Activated CD4-positive, alpha-beta T cell treated with anti-CD3 and anti-CD28 coated beads, Interleukin-2, amount 10 ng/mL, durations not matched to agents 7 days and 5 days (primary cell): ENCODE measurements around the gene KANTR. TPM values are rescaled to one million over a fixed set of nuclear protein-coding genes. Genes with fewer than 3 reads are reported as not detected.
A peak's percentile ranks its signal among the peaks of the same experiment; 100 is the strongest.

Source experiments
- CTCF ChIA-PET: fragments of 350-600 bp; sonication (Branson Sonifier 250); formaldehyde crosslinking; loops from one replicate; lab custom pipeline; 2021; ENCODE audit warnings: antibody characterized with exemption; lab: Charles Lee
- POLR2A ChIA-PET: fragments of 350-600 bp; sonication (Branson Sonifier 250); formaldehyde crosslinking; loops from one replicate; lab custom pipeline; 2021; ENCODE audit warnings: antibody characterized with exemption; lab: Charles Lee
- DNase-seq: peaks from one replicate; pipeline ENCODE4 v3.0.0-alpha.2; 2020
- H3K27ac Mint-ChIP-seq: one replicate; pipeline ENCODE4 v1.8.0; 2021; ENCODE audit warnings: mild to moderate bottlenecking, moderate library complexity, mixed read lengths
- H3K27me3 Mint-ChIP-seq: one replicate; pipeline ENCODE4 v1.8.0; 2021; ENCODE audit warnings: mixed read lengths
- H3K36me3 Mint-ChIP-seq: one replicate; pipeline ENCODE4 v1.8.0; 2021; ENCODE audit warnings: low read depth, mixed read lengths
- H3K4me1 Mint-ChIP-seq: one replicate; pipeline ENCODE4 v1.8.0; 2021; ENCODE audit warnings: mixed read lengths
- H3K4me3 Mint-ChIP-seq: one replicate; pipeline ENCODE4 v1.8.0; 2021; ENCODE audit warnings: mild to moderate bottlenecking, moderate library complexity, mixed read lengths
- H3K9me3 Mint-ChIP-seq: one replicate; pipeline ENCODE4 v1.8.0; 2021; ENCODE audit warnings: mixed read lengths
- total RNA-seq, 2 experiments: library from RNA; stranded (reverse); gene quantifications; one replicate each; pipeline ENCODE4 v1.2.3, GENCODE V29; 2021

The KANTR gene, protein sequence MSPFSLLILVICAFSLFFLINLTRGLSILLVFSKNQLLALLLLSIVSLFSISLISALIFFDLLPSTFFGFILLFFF
- total RNA-seq: 10 to 100 TPM in 1 of 2 experiments, 1 to 10 TPM in 1; 9.7 to 10.5 TPM

DNA sequence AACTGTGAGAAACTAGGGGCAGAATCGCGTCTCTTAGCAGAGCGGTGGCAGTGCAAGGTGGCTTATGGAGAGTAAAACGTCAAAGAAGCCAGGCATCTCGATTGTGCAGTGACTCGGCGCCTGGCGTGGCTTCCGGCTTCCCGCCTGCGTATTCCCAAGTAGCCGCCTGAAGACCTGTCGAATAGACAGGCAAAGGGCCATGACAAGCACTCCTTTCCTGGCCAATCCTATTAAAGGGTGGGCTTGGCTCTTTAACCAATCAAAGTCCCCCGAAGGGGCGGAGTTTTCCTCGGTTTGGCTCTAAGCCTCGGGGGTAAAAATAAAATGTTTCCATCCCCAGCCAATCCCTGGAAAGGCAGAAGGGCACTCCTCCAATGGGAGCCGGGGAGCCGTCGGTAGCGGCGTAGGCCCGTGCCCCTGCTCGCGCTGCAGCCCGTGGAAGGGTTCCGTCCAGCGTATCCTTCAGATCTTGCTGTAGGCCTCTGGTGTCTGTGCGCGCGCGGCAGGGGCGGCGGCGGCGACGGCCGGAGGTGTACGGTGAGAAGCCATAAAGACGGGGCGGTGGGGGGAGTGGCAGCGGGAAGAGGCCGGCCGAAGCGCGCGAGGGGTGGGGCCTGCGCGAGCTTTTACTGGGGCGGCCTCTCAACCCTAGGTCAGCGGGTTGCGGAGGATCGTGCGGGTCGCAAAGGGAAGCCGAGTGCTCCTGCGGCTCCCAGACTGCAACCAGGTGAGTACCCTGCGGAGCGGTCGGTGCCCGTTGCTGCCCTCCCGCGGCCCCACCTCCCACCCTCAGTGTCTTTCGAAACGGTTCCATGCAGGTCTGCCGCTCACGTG is at the start of gene KANTR:
Gene KANTR (plus strand): TSS at position 395 of the 834 bp plus-strand sequence. CDS start 30,131 bp downstream, outside the sequence.
- no peaks in the 10 kb centered on the region for H3K27me3 Mint-ChIP-seq
- peak within 1 kb of the TSS; percentile 88 for H3K4me3 Mint-ChIP-seq
- ChIA-PET POLR2A (no interaction called here), CTCF (no interaction called here)
- H3K36me3 Mint-ChIP-seq: peaks cover 3% of the 10 kb centered on the region
- no peaks in the 10 kb centered on the region for H3K9me3 Mint-ChIP-seq
- DNase-seq: peak; percentile 87
- H3K27ac Mint-ChIP-seq: peak within 1 kb of the TSS; percentile 92
- peaks cover 24% of the 10 kb centered on the region for H3K4me1 Mint-ChIP-seq

DNA sequence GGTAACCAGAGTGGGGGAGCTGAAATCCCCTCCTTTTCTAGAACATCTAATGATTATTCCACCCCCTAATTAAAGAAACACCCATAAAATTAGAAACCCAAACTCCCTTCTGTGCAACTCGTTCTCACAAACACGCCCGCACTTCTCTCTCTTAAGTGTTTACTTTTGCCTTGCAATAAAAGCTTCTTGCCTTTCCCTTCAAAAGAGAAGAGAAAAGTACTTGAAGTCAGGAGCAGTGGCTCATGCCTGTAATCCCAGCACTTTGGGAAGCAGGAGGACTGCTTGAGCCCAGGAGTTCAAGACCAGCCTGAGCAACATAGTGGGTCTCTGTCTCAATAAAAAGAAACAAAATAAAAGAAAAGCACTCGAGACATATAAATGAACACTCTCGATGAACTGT is 48.9 kb upstream of the KANTR start:
- DNase-seq: no peak
- CTCF ChIA-PET: no interaction called here
- H3K27me3 Mint-ChIP-seq: peaks cover 10% of the 10 kb centered on the region

DNA sequence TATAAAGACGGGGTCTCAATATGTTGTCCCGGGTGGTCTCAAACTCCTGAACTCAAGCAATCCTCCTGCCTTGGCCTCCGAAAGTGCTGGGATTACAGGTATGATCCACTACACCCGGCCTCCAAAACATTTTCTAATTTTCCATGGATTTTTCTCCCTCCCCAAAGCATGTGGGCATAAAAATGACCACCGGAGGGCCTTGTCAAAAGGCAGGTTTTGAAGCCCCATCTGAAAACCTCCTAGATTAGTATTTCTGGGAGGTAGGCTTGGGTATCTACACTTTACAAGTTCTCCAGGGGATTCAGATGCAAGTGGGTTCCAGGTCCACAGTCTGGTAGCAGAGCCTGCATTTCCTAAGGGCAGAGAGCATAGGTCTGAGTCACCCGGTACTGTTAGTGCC is 46.7 kb upstream of the KANTR start:
- ChIA-PET POLR2A (no interaction called here), CTCF (no interaction called here)
- Mint-ChIP-seq H3K27me3 (peaks cover 6% of the 10 kb centered on the region), H3K27ac (no peak overlapping the region), H3K9me3 (no peaks in the 10 kb centered on the region), H3K36me3 (no peaks in the 10 kb centered on the region), H3K4me3 (no peak overlapping the region), H3K4me1 (no peaks in the 10 kb centered on the region)
- DNase-seq: no peak

More for the DNA sequence above, 48.9 kb upstream of the KANTR start:
- POLR2A ChIA-PET: no interaction called here
- H3K27ac Mint-ChIP-seq: no peak overlapping the region
- no peaks in the 10 kb centered on the region for H3K36me3 Mint-ChIP-seq
- H3K4me3 Mint-ChIP-seq: no peak overlapping the region
- H3K4me1 Mint-ChIP-seq: no peaks in the 10 kb centered on the region
- no peaks in the 10 kb centered on the region for H3K9me3 Mint-ChIP-seq

DNA sequence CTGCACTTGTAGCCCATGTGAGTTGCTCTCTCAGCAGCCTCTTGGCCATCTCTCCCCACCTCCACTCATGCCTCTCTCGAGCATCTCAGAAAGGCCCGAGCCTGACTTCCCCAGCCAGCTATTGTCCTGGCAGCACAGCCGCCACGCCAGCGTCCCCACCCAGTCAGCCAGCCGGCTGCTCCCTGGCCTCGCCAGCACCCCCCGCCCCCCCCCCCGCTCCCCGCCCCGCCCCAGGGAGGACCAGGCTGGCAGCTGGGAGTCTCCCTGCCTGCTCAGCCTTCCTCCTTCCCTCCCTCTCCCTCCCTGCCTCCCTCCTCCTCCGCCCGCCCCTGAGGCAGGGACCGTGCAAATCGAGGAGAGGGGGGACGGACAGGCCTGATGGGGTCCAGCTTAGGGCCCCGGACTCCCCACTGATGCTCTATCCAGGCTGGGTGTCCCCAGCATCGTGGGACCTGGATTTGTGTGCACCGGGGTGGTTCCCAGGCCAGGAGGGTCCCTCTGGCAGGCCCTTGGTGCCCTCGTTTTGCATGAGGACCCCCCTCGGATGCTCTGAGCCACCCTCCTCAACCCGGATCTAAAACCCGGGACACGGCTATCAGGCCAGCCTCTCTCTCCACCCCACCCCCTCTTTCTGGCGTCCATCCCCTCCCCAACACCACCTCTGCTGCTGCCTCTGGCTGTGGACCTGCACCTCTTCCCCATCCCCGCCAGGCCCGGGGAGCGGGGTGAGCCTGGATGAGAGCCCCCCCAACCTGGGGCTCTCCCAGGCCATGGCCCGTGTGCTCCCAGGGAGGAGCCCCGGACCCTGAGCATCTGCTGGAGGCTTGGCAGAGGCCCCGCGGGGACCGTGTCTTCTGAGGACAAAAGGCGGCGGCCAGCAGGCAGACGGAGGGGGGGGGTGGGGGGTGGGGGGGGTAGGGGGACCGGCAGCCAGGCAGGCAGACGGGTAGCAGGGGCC is 45.5 kb upstream of the KANTR start, which contains the start of gene GPR173:
Gene GPR173 (plus strand): TSS at position 621 of the 958 bp plus-strand sequence. CDS start 27,833 bp downstream, outside the sequence.
- POLR2A ChIA-PET: no interaction called here
- Mint-ChIP-seq H3K9me3 (no peaks in the 10 kb centered on the region), H3K27me3 (peaks cover 6% of the 10 kb centered on the region), H3K4me3 (no peak within 1 kb of the TSS), H3K36me3 (no peaks in the 10 kb centered on the region), H3K27ac (no peak within 1 kb of the TSS), H3K4me1 (no peaks in the 10 kb centered on the region)
- CTCF ChIA-PET: no interaction called here
- DNase-seq: no peak

DNA sequence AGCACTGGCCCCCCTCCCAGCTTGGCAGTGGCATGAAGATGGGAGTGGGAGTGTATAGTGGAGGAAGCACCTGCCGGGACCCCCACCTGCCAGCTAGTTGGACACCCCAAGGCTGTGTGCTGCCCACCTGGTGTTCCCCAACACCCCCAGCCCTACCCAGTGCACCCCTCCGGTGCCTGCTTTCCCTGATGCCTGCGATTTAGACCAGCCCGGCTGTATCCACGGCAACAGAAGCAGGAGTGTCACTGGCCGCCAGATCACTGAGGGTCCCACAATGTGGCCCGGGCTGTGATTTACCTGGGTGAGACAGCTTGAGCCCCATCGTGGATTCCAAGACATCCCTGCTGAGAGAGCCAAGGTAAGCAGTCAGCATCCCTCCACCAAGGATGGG is 44.8 kb upstream of the KANTR start:
- H3K9me3 Mint-ChIP-seq: no peaks in the 10 kb centered on the region
- ChIA-PET CTCF (no interaction called here), POLR2A (no interaction called here)
- H3K4me1 Mint-ChIP-seq: no peaks in the 10 kb centered on the region
- peaks cover 6% of the 10 kb centered on the region for H3K27me3 Mint-ChIP-seq
- H3K36me3 Mint-ChIP-seq: no peaks in the 10 kb centered on the region
- H3K4me3 Mint-ChIP-seq: no peak overlapping the region
- DNase-seq: no peak
- H3K27ac Mint-ChIP-seq: no peak overlapping the region

DNA sequence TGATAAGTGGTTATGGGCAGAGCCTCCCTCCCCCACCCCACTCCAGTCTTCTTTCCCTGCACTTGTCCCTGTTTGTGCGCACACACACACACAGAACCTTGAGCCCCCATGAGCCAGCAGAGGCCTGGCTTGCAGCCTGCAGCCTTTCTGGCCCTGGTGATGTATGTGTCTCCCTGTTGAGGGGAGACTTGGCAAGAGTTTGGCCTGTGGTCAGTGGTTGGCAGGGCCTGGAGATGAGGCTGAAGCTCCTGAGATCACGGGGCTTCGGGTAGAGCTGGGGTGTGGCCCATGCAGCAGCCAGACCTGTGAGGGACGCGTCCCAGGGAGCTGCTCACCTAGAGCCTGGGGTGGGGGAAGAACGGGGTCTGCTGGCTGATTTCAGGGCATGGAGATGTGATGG is 43.1 kb upstream of the KANTR start:
- no peak for DNase-seq
- CTCF ChIA-PET: interaction anchor here (1.6 kb wide), 1 partner anchor 20 kb away, joined by 3 read pairs; no protein-coding TSS in a partner anchor
- no peaks in the 10 kb centered on the region for H3K9me3 Mint-ChIP-seq

DNA sequence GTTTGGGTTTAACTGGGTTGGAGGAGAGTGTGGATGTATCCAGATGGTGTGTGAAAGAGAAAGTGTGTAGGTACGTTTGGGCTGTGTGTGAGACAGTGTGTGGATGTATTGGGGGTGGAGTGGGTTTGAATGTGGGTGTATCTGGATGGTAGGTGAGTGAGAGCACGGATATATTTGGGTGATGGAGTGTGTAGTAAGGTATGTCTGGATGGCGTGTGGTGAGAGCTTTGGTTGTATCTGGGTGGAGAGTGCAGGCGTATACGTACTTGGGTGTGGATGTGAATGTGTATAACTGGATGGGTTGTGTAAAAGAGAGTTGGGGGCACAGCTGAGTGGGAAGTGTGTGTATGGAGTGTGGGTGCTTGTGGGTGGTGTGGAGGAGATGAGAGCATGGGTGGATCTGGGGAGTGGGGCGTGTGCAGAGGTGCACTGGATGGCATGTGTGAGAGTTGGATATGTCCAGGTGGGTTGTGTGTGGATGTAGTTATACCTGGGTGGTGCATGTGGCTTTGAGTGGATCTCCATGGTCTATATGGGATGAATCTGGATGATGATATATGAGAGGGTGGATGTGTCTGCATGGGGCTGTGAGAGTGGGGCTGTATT is 38.6 kb upstream of the KANTR start:
- no peak for DNase-seq
- ChIA-PET POLR2A (no interaction called here), CTCF (no interaction called here)
- H3K9me3 Mint-ChIP-seq: no peaks in the 10 kb centered on the region
- H3K4me1 Mint-ChIP-seq: no peaks in the 10 kb centered on the region
- no peaks in the 10 kb centered on the region for H3K36me3 Mint-ChIP-seq
- no peak overlapping the region for H3K27ac Mint-ChIP-seq
- H3K4me3 Mint-ChIP-seq: no peak overlapping the region
- H3K27me3 Mint-ChIP-seq: no peaks in the 10 kb centered on the region

More for the DNA sequence above, 43.1 kb upstream of the KANTR start:
- POLR2A ChIA-PET: no interaction called here
- no peak overlapping the region for H3K4me3 Mint-ChIP-seq
- peaks cover 6% of the 10 kb centered on the region for H3K27me3 Mint-ChIP-seq
- H3K36me3 Mint-ChIP-seq: no peaks in the 10 kb centered on the region
- no peak overlapping the region for H3K27ac Mint-ChIP-seq
- no peaks in the 10 kb centered on the region for H3K4me1 Mint-ChIP-seq

DNA sequence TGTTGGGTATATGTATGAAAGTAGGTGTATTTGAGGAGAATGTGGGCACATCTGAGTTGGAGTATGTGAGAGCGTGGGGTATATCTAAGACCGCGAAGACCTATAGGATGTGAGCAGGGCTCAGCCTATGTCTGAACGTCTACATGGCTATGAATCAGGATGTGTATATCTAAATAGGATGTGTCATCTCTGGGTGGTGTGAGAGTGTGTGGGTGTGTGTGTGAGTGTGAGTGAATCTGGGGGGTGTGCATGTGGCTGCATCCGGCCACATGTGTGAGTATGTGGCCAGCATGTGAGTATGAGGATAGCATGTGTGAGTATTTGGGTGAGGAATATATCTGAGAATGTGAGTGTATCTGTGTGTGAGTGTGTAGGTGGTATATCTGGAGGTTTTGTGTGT is 37.6 kb upstream of the KANTR start:
- no peak for DNase-seq
- no peak overlapping the region for H3K27ac Mint-ChIP-seq
- H3K27me3 Mint-ChIP-seq: no peaks in the 10 kb centered on the region
- H3K9me3 Mint-ChIP-seq: no peaks in the 10 kb centered on the region
- ChIA-PET CTCF (no interaction called here), POLR2A (no interaction called here)
- no peak overlapping the region for H3K4me3 Mint-ChIP-seq
- H3K36me3 Mint-ChIP-seq: no peaks in the 10 kb centered on the region
- H3K4me1 Mint-ChIP-seq: no peaks in the 10 kb centered on the region

DNA sequence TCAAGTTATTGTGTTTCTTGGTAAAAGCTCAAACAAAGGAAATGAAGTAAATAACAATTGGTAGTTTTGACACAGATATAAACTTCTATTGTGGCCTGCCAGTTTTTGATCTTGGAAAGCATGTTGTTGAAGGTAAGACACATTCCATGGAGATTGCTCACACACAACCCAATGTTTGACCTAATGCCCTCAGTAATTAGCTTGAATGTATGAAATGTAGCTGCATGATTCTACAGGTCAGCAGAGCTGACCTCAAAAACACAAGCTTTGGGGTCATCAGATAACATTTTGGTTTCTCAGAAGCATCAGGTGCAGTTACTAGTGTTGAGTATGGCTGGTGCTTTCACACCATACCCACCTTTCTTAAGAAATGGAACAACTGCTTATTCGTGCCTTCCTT is 28.8 kb upstream of the KANTR start:
- no peaks in the 10 kb centered on the region for H3K9me3 Mint-ChIP-seq
- no peak overlapping the region for H3K4me3 Mint-ChIP-seq
- no peaks in the 10 kb centered on the region for H3K36me3 Mint-ChIP-seq
- DNase-seq: no peak
- ChIA-PET POLR2A (no interaction called here), CTCF (no interaction called here)
- no peaks in the 10 kb centered on the region for H3K4me1 Mint-ChIP-seq
- H3K27me3 Mint-ChIP-seq: peaks cover 1% of the 10 kb centered on the region
- H3K27ac Mint-ChIP-seq: no peak overlapping the region

DNA sequence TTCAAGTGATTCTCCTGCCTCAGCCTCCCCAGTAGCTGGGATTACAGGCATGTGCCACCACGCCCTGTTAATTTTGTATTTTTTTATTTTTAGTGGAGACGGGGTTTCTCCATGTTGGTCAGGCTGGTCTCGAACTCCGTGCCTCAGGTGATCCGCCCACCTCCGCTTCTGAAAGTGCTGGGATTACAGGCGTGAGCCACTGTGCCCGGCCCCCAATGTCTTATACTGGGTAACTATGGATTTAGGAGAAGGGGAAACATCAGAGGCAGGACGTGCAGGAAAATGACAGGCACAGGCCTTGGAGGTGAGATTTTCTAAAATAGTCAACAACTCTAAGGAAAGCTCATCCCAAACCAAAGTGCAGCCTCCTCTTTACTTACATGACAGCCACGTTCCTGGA is 22.9 kb upstream of the KANTR start:
- peaks cover 20% of the 10 kb centered on the region for H3K4me1 Mint-ChIP-seq
- no peaks in the 10 kb centered on the region for H3K36me3 Mint-ChIP-seq
- no peak for DNase-seq
- ChIA-PET CTCF (interaction anchor here (0.9 to 1.4 kb wide), 2 partner anchors 11 to 20 kb away, joined by 3 read pairs; partner anchors contain the start of gene TSPYL2), POLR2A (no interaction called here)
- no peak overlapping the region for H3K27ac Mint-ChIP-seq
- no peak overlapping the region for H3K4me3 Mint-ChIP-seq
- H3K27me3 Mint-ChIP-seq: peaks cover 2% of the 10 kb centered on the region
- no peaks in the 10 kb centered on the region for H3K9me3 Mint-ChIP-seq

DNA sequence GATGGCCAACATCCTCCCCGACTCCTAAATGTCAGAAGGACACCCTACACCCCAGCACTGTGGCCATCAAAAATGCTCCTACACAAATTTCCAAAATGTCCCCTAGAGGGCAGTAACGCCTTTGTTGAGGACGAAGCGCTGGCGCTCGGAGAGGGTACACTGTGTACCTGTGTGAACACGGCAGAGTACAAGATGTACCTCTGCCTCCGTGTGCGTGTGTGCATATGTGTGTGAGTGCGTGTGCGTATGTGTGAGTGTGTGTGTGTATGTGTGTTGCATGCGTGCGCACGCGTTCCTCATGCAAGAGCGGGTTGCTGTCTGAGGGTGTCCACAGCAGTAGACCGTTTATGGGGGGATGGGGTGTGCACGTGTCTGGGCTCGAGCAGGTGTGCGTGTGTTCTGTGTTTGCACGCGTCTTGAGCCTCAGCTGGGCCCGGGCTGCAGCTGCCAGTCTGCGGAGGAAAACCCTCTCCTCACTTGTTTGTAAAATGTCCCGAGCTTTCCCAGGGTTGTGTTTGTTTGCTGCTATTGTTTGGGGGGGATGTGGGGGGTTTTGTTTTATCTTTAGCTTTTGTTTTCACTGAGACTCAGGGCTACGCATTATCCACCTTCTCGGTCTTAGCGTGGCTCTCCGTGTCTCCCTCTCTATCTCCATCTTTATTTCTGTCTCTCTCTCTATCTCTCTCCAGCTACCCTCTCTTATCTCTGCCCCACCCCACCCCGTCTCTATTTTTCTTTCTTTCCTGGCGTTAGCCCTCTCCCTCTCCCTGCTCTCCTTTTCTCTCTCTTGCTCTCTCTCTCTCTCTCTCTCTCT is 22.1 kb upstream of the KANTR start:
- peak; percentile 73 for DNase-seq
- H3K36me3 Mint-ChIP-seq: no peaks in the 10 kb centered on the region
- peaks cover 20% of the 10 kb centered on the region for H3K4me1 Mint-ChIP-seq
- peak overlapping the region; percentile 82 for H3K4me3 Mint-ChIP-seq
- ChIA-PET POLR2A (no interaction called here), CTCF (interaction anchor here (0.9 to 1.2 kb wide), 2 partner anchors 18 to 324 kb away, joined by 3 to 4 read pairs; no protein-coding TSS in a partner anchor)
- H3K9me3 Mint-ChIP-seq: no peaks in the 10 kb centered on the region
- H3K27ac Mint-ChIP-seq: peak overlapping the region; percentile 82
- peaks cover 2% of the 10 kb centered on the region for H3K27me3 Mint-ChIP-seq
